Liver (tissue), 9 donors: ENCODE measurements around the gene ZMYND11. TPM values are rescaled to one million over a fixed set of nuclear protein-coding genes. Genes with fewer than 3 reads are reported as not detected.

Source experiments
- DNase-seq: peaks from one replicate; pipeline ENCODE4 v3.0.0-alpha.2; 2017; ENCODE audit warnings: low spot score
- H3K27ac ChIP-seq, 2 donors: one replicate each; pipeline ENCODE4 v1.7.0; 2013; ENCODE audit warnings: inconsistent platforms in 2 of 2, low read length in 2 of 2, control low read depth in 1 of 2, low read depth in 1 of 2, mild to moderate bottlenecking in 1 of 2
- H3K27me3 ChIP-seq, 4 donors: one replicate each; pipeline versions ENCODE4 v1.6.1 to v1.7.0; 2013; ENCODE audit warnings: low read length in 3 of 4, inconsistent platforms in 1 of 4, mild to moderate bottlenecking in 1 of 4, moderate library complexity in 1 of 4; ENCODE audit not compliant: control insufficient read depth in 4 of 4, insufficient read depth in 4 of 4
- H3K36me3 ChIP-seq, 4 donors: one replicate each; pipeline versions ENCODE4 v1.6.1 to v1.7.0; 2013; ENCODE audit warnings: low read length in 3 of 4, mild to moderate bottlenecking in 3 of 4, low read depth in 1 of 4, moderate library complexity in 1 of 4; ENCODE audit not compliant: control insufficient read depth in 4 of 4, insufficient read depth in 3 of 4
- H3K4me1 ChIP-seq, 4 donors: one replicate each; pipeline versions ENCODE4 v1.6.1 to v1.7.0; 2013; ENCODE audit warnings: low read length in 3 of 4, mild to moderate bottlenecking in 3 of 4, moderate library complexity in 1 of 4; ENCODE audit not compliant: control insufficient read depth in 4 of 4, insufficient read depth in 4 of 4
- H3K4me3 ChIP-seq, 3 donors: one replicate each; pipeline versions ENCODE4 v1.6.1 to v1.7.0; 2013; ENCODE audit warnings: low read length in 3 of 3, control low read depth in 1 of 3, low read depth in 1 of 3, mild to moderate bottlenecking in 1 of 3
- H3K9ac ChIP-seq, 2 donors: one replicate each; pipeline ENCODE4 v1.7.0; 2013; ENCODE audit warnings: low read length in 2 of 2, mild to moderate bottlenecking in 2 of 2, moderate library complexity in 2 of 2, control low read depth in 1 of 2, low read depth in 1 of 2
- H3K9me3 ChIP-seq, 4 donors: one replicate each; pipeline versions ENCODE4 v1.6.1 to v1.7.0; 2013; ENCODE audit warnings: low read length in 3 of 4; ENCODE audit not compliant: control insufficient read depth in 4 of 4
- CTCF ChIP-seq: fragments of 150-350 bp; IDR thresholded peaks from 2 replicates; pipeline ENCODE4 v1.5.1; 2017; ENCODE audit warnings: improper control_type of control experiment, low read depth, low read length; ENCODE audit not compliant: missing input control
- EGR1 ChIP-seq, 2 donors: IDR thresholded peaks; 2 replicates each; pipeline ENCODE4 v1.6.1; 2016 to 2018; ENCODE audit warnings: antibody characterized with exemption in 2 of 2, low read depth in 2 of 2
- FOXA1 ChIP-seq: IDR thresholded peaks from 2 replicates; pipeline ENCODE4 v1.6.1; 2016; ENCODE audit warnings: antibody characterized with exemption
- FOXA2 ChIP-seq: IDR thresholded peaks from 2 replicates; pipeline ENCODE4 v1.6.1; 2016; ENCODE audit warnings: antibody characterized with exemption
- GABPA ChIP-seq, 2 donors: IDR thresholded peaks in 1 of 2; conservative IDR thresholded peaks in 1 of 2; 2 replicates each; pipeline ENCODE4 v1.6.1; 2016; ENCODE audit warnings: antibody characterized with exemption in 2 of 2, mild to moderate bottlenecking in 1 of 2, moderate library complexity in 1 of 2
- HNF4A ChIP-seq, 2 donors: conservative IDR thresholded peaks; 2 replicates each; pipeline ENCODE4 v1.6.1; 2016; ENCODE audit warnings: antibody characterized with exemption in 2 of 2, mild to moderate bottlenecking in 2 of 2
- HNF4G ChIP-seq: IDR thresholded peaks from 2 replicates; pipeline ENCODE4 v1.6.1; 2016; ENCODE audit warnings: antibody characterized with exemption
- JUND ChIP-seq, 2 donors: IDR thresholded peaks; 2 replicates each; pipeline ENCODE4 v1.6.1; 2016; ENCODE audit warnings: antibody characterized with exemption in 2 of 2
- MAX ChIP-seq: IDR thresholded peaks from 2 replicates; pipeline ENCODE4 v1.6.1; 2016; ENCODE audit warnings: antibody characterized with exemption
- NR2F2 ChIP-seq: IDR thresholded peaks from 2 replicates; pipeline ENCODE4 v1.6.1; 2016; ENCODE audit warnings: antibody characterized with exemption
- RAD21 ChIP-seq, 2 donors: IDR thresholded peaks; 2 replicates each; pipeline ENCODE4 v1.6.1; 2016; ENCODE audit warnings: antibody characterized with exemption in 2 of 2, mild to moderate bottlenecking in 2 of 2
- SP1 ChIP-seq: IDR thresholded peaks from 2 replicates; pipeline ENCODE4 v1.6.1; 2018; ENCODE audit warnings: antibody characterized with exemption, mild to moderate bottlenecking
- TAF1 ChIP-seq: conservative IDR thresholded peaks from 2 replicates; pipeline ENCODE4 v1.6.1; 2016; ENCODE audit warnings: antibody characterized with exemption, mild to moderate bottlenecking
- YY1 ChIP-seq: IDR thresholded peaks from 2 replicates; pipeline ENCODE4 v1.6.1; 2016; ENCODE audit warnings: antibody characterized with exemption, mild to moderate bottlenecking
- ZBTB33 ChIP-seq: IDR thresholded peaks from 2 replicates; pipeline ENCODE4 v1.6.1; 2016; ENCODE audit warnings: antibody characterized with exemption
- WGBS: extraction: QIAGEN DNeasy Blood & Tissue Kit; methylation state at CpG from one replicate; pipeline ENCODE4 v1.1.7; 2013; 5-methylcytosine and 5-hydroxymethylcytosine counted together
- polyA plus RNA-seq, 2 donors: library from polyadenylated mRNA; stranded (reverse) in 1 of 2; unstranded in 1 of 2; fragments of 200-250 nt in 1 of 2; fragments of >200 nt in 1 of 2; fragmentation: Nextera tagmentation in 1 of 2; extraction: Ambion mirVana in 1 of 2; gene quantifications; one replicate each; pipeline versions ENCODE4 v1.2.1 to v1.2.3, GENCODE V29; 2013 to 2015
- total RNA-seq, 2 donors: library from RNA; depleted of rRNA; stranded (reverse); fragments of >200 nt; gene quantifications; one replicate each; pipeline ENCODE4 v1.2.3, GENCODE V29; 2014
- donor health status: healthy.
- donor health status: healthy.
- donor health status: healthy.
- donor health status: healthy.
- donor health status: healthy.

The ZMYND11 gene
- total and polyA plus RNA-seq, 4 donors = 13.2 to 34.3 (median 16.9) TPM

- 96% methylated on average over 2 of the region's 2 CpGs for WGBS
- H3K9ac ChIP-seq = no peak overlapping the region
- TF ChIP-seq YY1 = no peak
- TF ChIP-seq RAD21 (IDR thresholded peaks at IDR 0.05) = no peak
- no peak for TF ChIP-seq TAF1
- TF ChIP-seq GABPA (IDR thresholded peaks at IDR 0.05 in 1 of 2, conservative IDR thresholded peaks at IDR 0.05 in 1 of 2) = no peak
- no peak for TF ChIP-seq HNF4G
- no peak for TF ChIP-seq HNF4A (conservative IDR thresholded peaks at IDR 0.05)
- TF ChIP-seq ZBTB33 = no peak
- no peak for TF ChIP-seq FOXA2
- TF ChIP-seq SP1 = no peak
- TF ChIP-seq MAX = no peak
- TF ChIP-seq JUND (IDR thresholded peaks at IDR 0.05) = no peak
Observed at GRCh38 chr10:226018-226417, 90.8 kb downstream of the ZMYND11 start.

GRCh38 chr10:227014-227413 is 91.8 kb downstream of the ZMYND11 start:
- Histone ChIP-seq H3K4me3 (no peak overlapping the region), H3K27ac (no peak overlapping the region), H3K9ac (no peak overlapping the region), H3K4me1 (peaks cover 0 to 1% (median 0%) of the 10 kb centered on the region in 4 donors), H3K36me3 (peaks cover 0 to 3% (median 0%) of the 10 kb centered on the region in 4 donors), H3K27me3 (no peaks in the 10 kb centered on the region), H3K9me3 (no peaks in the 10 kb centered on the region)
- TF ChIP-seq ZBTB33 (no peak), JUND (IDR thresholded peaks at IDR 0.05) (no peak), EGR1 (IDR thresholded peaks at IDR 0.05; ENCODE audit: low read depth in 2 of 2) (no peak), MAX (no peak), SP1 (no peak), TAF1 (no peak), CTCF (no peak), YY1 (no peak), NR2F2 (no peak), HNF4A (conservative IDR thresholded peaks at IDR 0.05) (no peak), FOXA1 (no peak)
- WGBS = 89% methylated on average over 2 of the region's 2 CpGs
- DNase-seq = no peak

More at GRCh38 chr10:226018-226417, 90.8 kb downstream of the ZMYND11 start:
- Histone ChIP-seq H3K9me3 (no peaks in the 10 kb centered on the region), H3K27ac (no peak overlapping the region), H3K4me3 (no peak overlapping the region), H3K36me3 (peaks cover 0 to 3% (median 0%) of the 10 kb centered on the region in 4 donors), H3K4me1 (peaks cover 0 to 1% (median 0%) of the 10 kb centered on the region in 4 donors), H3K27me3 (no peaks in the 10 kb centered on the region)
- DNase-seq = no peak
